GM19351 (cell line): ENCODE results near the gene EFEMP2.
A peak's percentile ranks its signal among the peaks of the same experiment; 100 is the strongest.

Source experiments
- ATAC-seq: cut with Tn5 transposase; IDR thresholded peaks from one replicate; pipeline ENCODE4 v1.9.1; 2021; ENCODE audit warnings: mild to moderate bottlenecking, moderate library complexity; ENCODE audit not compliant: unreplicated experiment

The EFEMP2 gene

GRCh38 chr11:65867284-65868071 lies 5.1 kb downstream of the EFEMP2 start:
- no peak for ATAC-seq

GRCh38 chr11:65866509-65867283 lies 5.9 kb downstream of the EFEMP2 start:
- ATAC-seq, result no peak

- ATAC-seq, result no peak
Measured at GRCh38 chr11:65865550-65866172, 6.9 kb downstream of the EFEMP2 start.

- ATAC-seq, result no peak
Measured at GRCh38 chr11:65864706-65865471, 7.7 kb downstream of the EFEMP2 start.

- ATAC-seq, result no peak
Measured at GRCh38 chr11:65863889-65864705, 8.5 kb downstream of the EFEMP2 start.

GRCh38 chr11:65862941-65863888 lies 9.4 kb downstream of the EFEMP2 start:
- ATAC-seq, result no peak

GRCh38 chr11:65862191-65862735 lies 10.3 kb downstream of the EFEMP2 start:
- ATAC-seq, result no peak

- ATAC-seq, result no peak
Measured at GRCh38 chr11:65861533-65862183, 10.9 kb downstream of the EFEMP2 start.

- ATAC-seq, result no peak
Measured at GRCh38 chr11:65861165-65861505, 11.5 kb downstream of the EFEMP2 start.

GRCh38 chr11:65860278-65861164 lies 12.1 kb downstream of the EFEMP2 start, which contains the start of gene MUS81:
TSS of gene MUS81 (plus strand) at chr11:65860433. CDS start at chr11:65860754, 321 bp downstream.
- ATAC-seq, result peak; percentile 30

- ATAC-seq, result no peak
Measured at GRCh38 chr11:65859812-65860277, 12.8 kb downstream of the EFEMP2 start.

- ATAC-seq, result peak; percentile 56
Measured at GRCh38 chr11:65859095-65859811, 13.3 kb downstream of the EFEMP2 start.

- ATAC-seq, result no peak
Measured at GRCh38 chr11:65858681-65859087, 13.9 kb downstream of the EFEMP2 start.

- ATAC-seq, result peak; percentile 45
Measured at GRCh38 chr11:65857853-65858680, 14.5 kb downstream of the EFEMP2 start, which contains the start of gene CFL1. TSS of gene CFL1 (minus strand) at chr11:65858180. CDS start at chr11:65858099, 81 bp downstream.

- no peak for ATAC-seq
Measured at GRCh38 chr11:65857500-65857852, 15.1 kb downstream of the EFEMP2 start.
